ENCODE results near the gene IFNA7.
"Not testable (repeated sequence)": the region's sequence is repeated elsewhere in the genome, so short reads cannot be mapped to it uniquely, and the experiment has no call there.

- TF ChIP-seq CTCF, POLR2A (IDR thresholded peaks at IDR 0.05): not testable (repeated sequence)
Measured at GRCh38 chr9:21212160-21212559, 10.2 kb upstream of the IFNA7 start.
